Liver (tissue), 9 donors: Measurements from ENCODE around the gene UBE3C. TPM values are rescaled to one million over a fixed set of nuclear protein-coding genes. Genes with fewer than 3 reads are reported as not detected.

Source experiments
- DNase-seq: peaks from one replicate; pipeline ENCODE4 v3.0.0-alpha.2; 2017; ENCODE audit warnings: low spot score
- H3K27ac ChIP-seq, 2 donors: one replicate each; pipeline ENCODE4 v1.7.0; 2013; ENCODE audit warnings: inconsistent platforms in 2 of 2, low read length in 2 of 2, control low read depth in 1 of 2, low read depth in 1 of 2, mild to moderate bottlenecking in 1 of 2
- H3K27me3 ChIP-seq, 4 donors: one replicate each; pipeline versions ENCODE4 v1.6.1 to v1.7.0; 2013; ENCODE audit warnings: low read length in 3 of 4, inconsistent platforms in 1 of 4, mild to moderate bottlenecking in 1 of 4, moderate library complexity in 1 of 4; ENCODE audit not compliant: control insufficient read depth in 4 of 4, insufficient read depth in 4 of 4
- H3K36me3 ChIP-seq, 4 donors: one replicate each; pipeline versions ENCODE4 v1.6.1 to v1.7.0; 2013; ENCODE audit warnings: low read length in 3 of 4, mild to moderate bottlenecking in 3 of 4, low read depth in 1 of 4, moderate library complexity in 1 of 4; ENCODE audit not compliant: control insufficient read depth in 4 of 4, insufficient read depth in 3 of 4
- H3K4me1 ChIP-seq, 4 donors: one replicate each; pipeline versions ENCODE4 v1.6.1 to v1.7.0; 2013; ENCODE audit warnings: low read length in 3 of 4, mild to moderate bottlenecking in 3 of 4, moderate library complexity in 1 of 4; ENCODE audit not compliant: control insufficient read depth in 4 of 4, insufficient read depth in 4 of 4
- H3K4me3 ChIP-seq, 3 donors: one replicate each; pipeline versions ENCODE4 v1.6.1 to v1.7.0; 2013; ENCODE audit warnings: low read length in 3 of 3, control low read depth in 1 of 3, low read depth in 1 of 3, mild to moderate bottlenecking in 1 of 3
- H3K9ac ChIP-seq, 2 donors: one replicate each; pipeline ENCODE4 v1.7.0; 2013; ENCODE audit warnings: low read length in 2 of 2, mild to moderate bottlenecking in 2 of 2, moderate library complexity in 2 of 2, control low read depth in 1 of 2, low read depth in 1 of 2
- H3K9me3 ChIP-seq, 4 donors: one replicate each; pipeline versions ENCODE4 v1.6.1 to v1.7.0; 2013; ENCODE audit warnings: low read length in 3 of 4; ENCODE audit not compliant: control insufficient read depth in 4 of 4
- ATF3 ChIP-seq: IDR thresholded peaks from 2 replicates; pipeline ENCODE4 v1.6.1; 2016; ENCODE audit warnings: antibody characterized with exemption
- CTCF ChIP-seq: fragments of 150-350 bp; IDR thresholded peaks from 2 replicates; pipeline ENCODE4 v1.5.1; 2017; ENCODE audit warnings: improper control_type of control experiment, low read depth, low read length; ENCODE audit not compliant: missing input control
- EGR1 ChIP-seq, 2 donors: IDR thresholded peaks; 2 replicates each; pipeline ENCODE4 v1.6.1; 2016 to 2018; ENCODE audit warnings: antibody characterized with exemption in 2 of 2, low read depth in 2 of 2
- FOXA1 ChIP-seq: IDR thresholded peaks from 2 replicates; pipeline ENCODE4 v1.6.1; 2016; ENCODE audit warnings: antibody characterized with exemption
- FOXA2 ChIP-seq: IDR thresholded peaks from 2 replicates; pipeline ENCODE4 v1.6.1; 2016; ENCODE audit warnings: antibody characterized with exemption
- GABPA ChIP-seq, 2 donors: IDR thresholded peaks in 1 of 2; conservative IDR thresholded peaks in 1 of 2; 2 replicates each; pipeline ENCODE4 v1.6.1; 2016; ENCODE audit warnings: antibody characterized with exemption in 2 of 2, mild to moderate bottlenecking in 1 of 2, moderate library complexity in 1 of 2
- HNF4A ChIP-seq, 2 donors: conservative IDR thresholded peaks; 2 replicates each; pipeline ENCODE4 v1.6.1; 2016; ENCODE audit warnings: antibody characterized with exemption in 2 of 2, mild to moderate bottlenecking in 2 of 2
- HNF4G ChIP-seq: IDR thresholded peaks from 2 replicates; pipeline ENCODE4 v1.6.1; 2016; ENCODE audit warnings: antibody characterized with exemption
- JUND ChIP-seq, 2 donors: IDR thresholded peaks; 2 replicates each; pipeline ENCODE4 v1.6.1; 2016; ENCODE audit warnings: antibody characterized with exemption in 2 of 2
- MAX ChIP-seq: IDR thresholded peaks from 2 replicates; pipeline ENCODE4 v1.6.1; 2016; ENCODE audit warnings: antibody characterized with exemption
- NR2F2 ChIP-seq: IDR thresholded peaks from 2 replicates; pipeline ENCODE4 v1.6.1; 2016; ENCODE audit warnings: antibody characterized with exemption
- RAD21 ChIP-seq, 2 donors: IDR thresholded peaks; 2 replicates each; pipeline ENCODE4 v1.6.1; 2016; ENCODE audit warnings: antibody characterized with exemption in 2 of 2, mild to moderate bottlenecking in 2 of 2
- REST ChIP-seq: IDR thresholded peaks from 2 replicates; pipeline ENCODE4 v1.6.1; 2016; ENCODE audit warnings: antibody characterized with exemption, mild to moderate bottlenecking
- RXRA ChIP-seq, 2 donors: IDR thresholded peaks; 2 replicates each; pipeline ENCODE4 v1.6.1; 2017 to 2018; ENCODE audit warnings: antibody characterized with exemption in 2 of 2, mild to moderate bottlenecking in 1 of 2
- SP1 ChIP-seq: IDR thresholded peaks from 2 replicates; pipeline ENCODE4 v1.6.1; 2018; ENCODE audit warnings: antibody characterized with exemption, mild to moderate bottlenecking
- TAF1 ChIP-seq: conservative IDR thresholded peaks from 2 replicates; pipeline ENCODE4 v1.6.1; 2016; ENCODE audit warnings: antibody characterized with exemption, mild to moderate bottlenecking
- YY1 ChIP-seq: IDR thresholded peaks from 2 replicates; pipeline ENCODE4 v1.6.1; 2016; ENCODE audit warnings: antibody characterized with exemption, mild to moderate bottlenecking
- ZBTB33 ChIP-seq: IDR thresholded peaks from 2 replicates; pipeline ENCODE4 v1.6.1; 2016; ENCODE audit warnings: antibody characterized with exemption
- WGBS: extraction: QIAGEN DNeasy Blood & Tissue Kit; methylation state at CpG from one replicate; pipeline ENCODE4 v1.1.7; 2013; 5-methylcytosine and 5-hydroxymethylcytosine counted together
- polyA plus RNA-seq, 2 donors: library from polyadenylated mRNA; stranded (reverse) in 1 of 2; unstranded in 1 of 2; fragments of 200-250 nt in 1 of 2; fragments of >200 nt in 1 of 2; fragmentation: Nextera tagmentation in 1 of 2; extraction: Ambion mirVana in 1 of 2; gene quantifications; one replicate each; pipeline versions ENCODE4 v1.2.1 to v1.2.3, GENCODE V29; 2013 to 2015
- total RNA-seq, 2 donors: library from RNA; depleted of rRNA; stranded (reverse); fragments of >200 nt; gene quantifications; one replicate each; pipeline ENCODE4 v1.2.3, GENCODE V29; 2014
- donor health status: healthy.
- donor health status: healthy.
- donor health status: healthy.
- donor health status: healthy.
- donor health status: healthy.

The UBE3C gene
- total and polyA plus RNA-seq, 4 donors = 10.3 to 61.8 (median 33.9) TPM

- no peak overlapping the region for H3K27ac ChIP-seq
- no peak overlapping the region for H3K4me3 ChIP-seq
- DNase-seq = no peak
- no peaks in the 10 kb centered on the region for H3K36me3 ChIP-seq
- no peak for TF ChIP-seq ZBTB33
- no peak for TF ChIP-seq FOXA2
- TF ChIP-seq GABPA (IDR thresholded peaks at IDR 0.05 in 1 of 2, conservative IDR thresholded peaks at IDR 0.05 in 1 of 2) = no peak
- TF ChIP-seq ATF3 = no peak
- 58% methylated on average over 2 of the region's 2 CpGs for WGBS
- no peaks in the 10 kb centered on the region for H3K4me1 ChIP-seq
- H3K27me3 ChIP-seq = peaks cover 0 to 2% (median 0%) of the 10 kb centered on the region in 4 donors
- no peak overlapping the region for H3K9ac ChIP-seq
- H3K9me3 ChIP-seq = peaks cover 0 to 4% (median under 1%) of the 10 kb centered on the region in 4 donors
Measured at GRCh38 chr7:157113607-157114006, 25.1 kb upstream of the UBE3C start.

- 91% methylated on average over 5 of the region's 5 CpGs for WGBS
- DNase-seq = no peak
- Histone ChIP-seq H3K9ac (no peak overlapping the region), H3K9me3 (peaks cover 0 to 4% (median 0%) of the 10 kb centered on the region in 4 donors), H3K27ac (no peak overlapping the region), H3K36me3 (no peaks in the 10 kb centered on the region), H3K4me3 (no peak overlapping the region), H3K27me3 (no peaks in the 10 kb centered on the region), H3K4me1 (no peaks in the 10 kb centered on the region)
- TF ChIP-seq FOXA1 = no peak
- no peak for TF ChIP-seq SP1
- no peak for TF ChIP-seq GABPA (IDR thresholded peaks at IDR 0.05 in 1 of 2, conservative IDR thresholded peaks at IDR 0.05 in 1 of 2)
- TF ChIP-seq HNF4G = no peak
- no peak for TF ChIP-seq NR2F2
- no peak for TF ChIP-seq ATF3
- TF ChIP-seq TAF1 = no peak
- no peak for TF ChIP-seq REST
- TF ChIP-seq YY1 = no peak
- TF ChIP-seq MAX = no peak
- no peak for TF ChIP-seq FOXA2
- TF ChIP-seq RAD21 (IDR thresholded peaks at IDR 0.05) = no peak
- TF ChIP-seq ZBTB33 = no peak
- TF ChIP-seq RXRA (IDR thresholded peaks at IDR 0.05) = no peak
- TF ChIP-seq JUND (IDR thresholded peaks at IDR 0.05) = no peak
- TF ChIP-seq EGR1 (IDR thresholded peaks at IDR 0.05; ENCODE audit: low read depth in 2 of 2) = no peak
- TF ChIP-seq HNF4A (conservative IDR thresholded peaks at IDR 0.05) = no peak
- no peak for TF ChIP-seq CTCF
Measured at GRCh38 chr7:157116762-157117161, 22.0 kb upstream of the UBE3C start.
